ENCODE data around the gene MAST2.
"Not testable (repeated sequence)": the region's sequence is repeated elsewhere in the genome, so short reads cannot be mapped to it uniquely, and the experiment has no call there.

The MAST2 gene

DNA sequence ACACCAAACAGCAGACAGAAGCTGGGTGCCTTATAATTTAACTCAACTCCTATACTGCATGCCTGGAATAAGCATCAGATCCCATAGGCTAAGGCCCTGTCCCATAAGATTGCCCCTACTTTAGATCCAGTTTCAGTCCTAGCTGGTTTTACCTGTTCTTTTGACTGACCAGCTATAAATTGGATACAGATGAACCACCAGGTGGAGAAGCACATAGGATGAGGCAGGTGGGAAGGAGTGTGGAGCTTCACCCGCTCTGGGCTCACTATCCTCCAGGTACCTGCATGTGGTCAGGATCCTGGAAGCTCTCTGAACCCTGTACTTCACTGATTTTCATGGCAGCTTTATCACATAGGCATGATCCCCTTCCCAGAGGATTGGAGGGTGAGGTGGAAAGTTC, 51.3 kb downstream of the MAST2 start (continued):
- TF ChIP-seq RARB (CRISPR knock-in tag; IDR thresholded peaks at IDR 0.05): no peak
- TF ChIP-seq, protein P1, sequence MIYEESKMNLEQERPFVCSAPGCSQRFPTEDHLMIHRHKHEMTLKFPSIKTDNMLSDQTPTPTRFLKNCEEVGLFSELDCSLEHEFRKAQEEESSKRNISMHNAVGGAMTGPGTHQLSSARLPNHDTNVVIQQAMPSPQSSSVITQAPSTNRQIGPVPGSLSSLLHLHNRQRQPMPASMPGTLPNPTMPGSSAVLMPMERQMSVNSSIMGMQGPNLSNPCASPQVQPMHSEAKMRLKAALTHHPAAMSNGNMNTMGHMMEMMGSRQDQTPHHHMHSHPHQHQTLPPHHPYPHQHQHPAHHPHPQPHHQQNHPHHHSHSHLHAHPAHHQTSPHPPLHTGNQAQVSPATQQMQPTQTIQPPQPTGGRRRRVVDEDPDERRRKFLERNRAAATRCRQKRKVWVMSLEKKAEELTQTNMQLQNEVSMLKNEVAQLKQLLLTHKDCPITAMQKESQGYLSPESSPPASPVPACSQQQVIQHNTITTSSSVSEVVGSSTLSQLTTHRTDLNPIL (CRISPR knock-in tag; IDR thresholded peaks at IDR 0.05; ENCODE audit: low read depth): no peak
- TF ChIP-seq BACH2 (CRISPR knock-in tag; IDR thresholded peaks at IDR 0.05; ENCODE audit: borderline replicate concordance): no peak
- no peak for TF ChIP-seq TCF4 (CRISPR knock-in tag; IDR thresholded peaks at IDR 0.05; ENCODE audit: borderline replicate concordance)

DNA sequence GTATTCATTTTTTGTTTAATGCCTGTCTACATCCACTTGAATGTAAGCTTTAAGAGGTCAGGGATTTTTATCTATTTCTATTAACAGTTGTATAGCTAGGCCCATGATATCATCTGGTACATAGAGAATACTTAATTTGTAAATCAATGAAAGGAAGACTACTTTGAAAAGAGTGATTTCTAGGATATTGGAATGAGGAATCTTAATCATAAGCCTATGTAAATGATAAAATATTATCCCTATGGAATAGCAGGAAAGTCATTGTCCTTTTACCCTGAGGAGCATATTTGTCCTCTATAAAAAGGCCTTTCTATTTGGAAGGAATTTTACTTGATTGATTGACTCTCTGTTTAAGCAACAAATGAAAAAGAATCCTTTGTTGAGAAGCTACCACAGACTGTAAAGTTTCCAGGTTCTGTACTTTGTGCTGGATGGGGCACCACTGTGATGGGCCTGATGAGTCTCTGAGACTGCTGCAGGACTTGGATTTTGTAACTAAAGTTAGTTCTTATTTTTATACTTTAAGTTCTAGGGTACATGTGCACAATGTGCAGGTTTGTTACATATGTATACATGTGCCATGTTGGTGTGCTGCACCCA, 53.8 kb downstream of the MAST2 start:
- TF ChIP-seq, protein P2, sequence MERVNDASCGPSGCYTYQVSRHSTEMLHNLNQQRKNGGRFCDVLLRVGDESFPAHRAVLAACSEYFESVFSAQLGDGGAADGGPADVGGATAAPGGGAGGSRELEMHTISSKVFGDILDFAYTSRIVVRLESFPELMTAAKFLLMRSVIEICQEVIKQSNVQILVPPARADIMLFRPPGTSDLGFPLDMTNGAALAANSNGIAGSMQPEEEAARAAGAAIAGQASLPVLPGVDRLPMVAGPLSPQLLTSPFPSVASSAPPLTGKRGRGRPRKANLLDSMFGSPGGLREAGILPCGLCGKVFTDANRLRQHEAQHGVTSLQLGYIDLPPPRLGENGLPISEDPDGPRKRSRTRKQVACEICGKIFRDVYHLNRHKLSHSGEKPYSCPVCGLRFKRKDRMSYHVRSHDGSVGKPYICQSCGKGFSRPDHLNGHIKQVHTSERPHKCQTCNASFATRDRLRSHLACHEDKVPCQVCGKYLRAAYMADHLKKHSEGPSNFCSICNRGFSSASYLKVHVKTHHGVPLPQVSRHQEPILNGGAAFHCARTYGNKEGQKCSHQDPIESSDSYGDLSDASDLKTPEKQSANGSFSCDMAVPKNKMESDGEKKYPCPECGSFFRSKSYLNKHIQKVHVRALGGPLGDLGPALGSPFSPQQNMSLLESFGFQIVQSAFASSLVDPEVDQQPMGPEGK (CRISPR knock-in tag; IDR thresholded peaks at IDR 0.05; ENCODE audit: borderline replicate concordance): no peak
- TF ChIP-seq GLIS3 (CRISPR knock-in tag; IDR thresholded peaks at IDR 0.05): no peak
- TF ChIP-seq ZNF8 (CRISPR knock-in tag; IDR thresholded peaks at IDR 0.05): no peak
- no peak for TF ChIP-seq TCF4 (CRISPR knock-in tag; IDR thresholded peaks at IDR 0.05; ENCODE audit: borderline replicate concordance)
- TF ChIP-seq CSDC2 (CRISPR knock-in tag; IDR thresholded peaks at IDR 0.05): no peak
- TF ChIP-seq ZC3H10 (CRISPR knock-in tag; IDR thresholded peaks at IDR 0.05): no peak
- no peak for TF ChIP-seq ZFP3 (CRISPR knock-in tag; IDR thresholded peaks at IDR 0.05)
- TF ChIP-seq, protein P3, sequence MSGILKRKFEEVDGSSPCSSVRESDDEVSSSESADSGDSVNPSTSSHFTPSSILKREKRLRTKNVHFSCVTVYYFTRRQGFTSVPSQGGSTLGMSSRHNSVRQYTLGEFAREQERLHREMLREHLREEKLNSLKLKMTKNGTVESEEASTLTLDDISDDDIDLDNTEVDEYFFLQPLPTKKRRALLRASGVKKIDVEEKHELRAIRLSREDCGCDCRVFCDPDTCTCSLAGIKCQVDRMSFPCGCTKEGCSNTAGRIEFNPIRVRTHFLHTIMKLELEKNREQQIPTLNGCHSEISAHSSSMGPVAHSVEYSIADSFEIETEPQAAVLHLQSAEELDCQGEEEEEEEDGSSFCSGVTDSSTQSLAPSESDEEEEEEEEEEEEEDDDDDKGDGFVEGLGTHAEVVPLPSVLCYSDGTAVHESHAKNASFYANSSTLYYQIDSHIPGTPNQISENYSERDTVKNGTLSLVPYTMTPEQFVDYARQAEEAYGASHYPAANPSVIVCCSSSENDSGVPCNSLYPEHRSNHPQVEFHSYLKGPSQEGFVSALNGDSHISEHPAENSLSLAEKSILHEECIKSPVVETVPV (CRISPR knock-in tag; IDR thresholded peaks at IDR 0.05): no peak
- TF ChIP-seq ISL1 (CRISPR knock-in tag; IDR thresholded peaks at IDR 0.05): no peak
- no peak for TF ChIP-seq ZNF70 (CRISPR knock-in tag; IDR thresholded peaks at IDR 0.05)
- no peak for TF ChIP-seq ZNF565 (CRISPR knock-in tag; conservative IDR thresholded peaks at IDR 0.05; ENCODE audit: low read depth)
- TF ChIP-seq SNAI2 (CRISPR knock-in tag; IDR thresholded peaks at IDR 0.05): no peak
- TF ChIP-seq, protein P1 (CRISPR knock-in tag; IDR thresholded peaks at IDR 0.05; ENCODE audit: low read depth): no peak
- no peak for TF ChIP-seq ARNTL (CRISPR knock-in tag; IDR thresholded peaks at IDR 0.05; ENCODE audit: borderline replicate concordance, low read depth)
- TF ChIP-seq, protein P4, sequence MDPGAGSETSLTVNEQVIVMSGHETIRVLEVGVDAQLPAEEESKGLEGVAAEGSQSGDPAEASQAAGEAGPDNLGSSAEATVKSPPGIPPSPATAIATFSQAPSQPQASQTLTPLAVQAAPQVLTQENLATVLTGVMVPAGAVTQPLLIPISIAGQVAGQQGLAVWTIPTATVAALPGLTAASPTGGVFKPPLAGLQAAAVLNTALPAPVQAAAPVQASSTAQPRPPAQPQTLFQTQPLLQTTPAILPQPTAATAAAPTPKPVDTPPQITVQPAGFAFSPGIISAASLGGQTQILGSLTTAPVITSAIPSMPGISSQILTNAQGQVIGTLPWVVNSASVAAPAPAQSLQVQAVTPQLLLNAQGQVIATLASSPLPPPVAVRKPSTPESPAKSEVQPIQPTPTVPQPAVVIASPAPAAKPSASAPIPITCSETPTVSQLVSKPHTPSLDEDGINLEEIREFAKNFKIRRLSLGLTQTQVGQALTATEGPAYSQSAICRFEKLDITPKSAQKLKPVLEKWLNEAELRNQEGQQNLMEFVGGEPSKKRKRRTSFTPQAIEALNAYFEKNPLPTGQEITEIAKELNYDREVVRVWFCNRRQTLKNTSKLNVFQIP (CRISPR knock-in tag; IDR thresholded peaks at IDR 0.05; ENCODE audit: borderline replicate concordance, low read depth): no peak
- TF ChIP-seq, protein P5, sequence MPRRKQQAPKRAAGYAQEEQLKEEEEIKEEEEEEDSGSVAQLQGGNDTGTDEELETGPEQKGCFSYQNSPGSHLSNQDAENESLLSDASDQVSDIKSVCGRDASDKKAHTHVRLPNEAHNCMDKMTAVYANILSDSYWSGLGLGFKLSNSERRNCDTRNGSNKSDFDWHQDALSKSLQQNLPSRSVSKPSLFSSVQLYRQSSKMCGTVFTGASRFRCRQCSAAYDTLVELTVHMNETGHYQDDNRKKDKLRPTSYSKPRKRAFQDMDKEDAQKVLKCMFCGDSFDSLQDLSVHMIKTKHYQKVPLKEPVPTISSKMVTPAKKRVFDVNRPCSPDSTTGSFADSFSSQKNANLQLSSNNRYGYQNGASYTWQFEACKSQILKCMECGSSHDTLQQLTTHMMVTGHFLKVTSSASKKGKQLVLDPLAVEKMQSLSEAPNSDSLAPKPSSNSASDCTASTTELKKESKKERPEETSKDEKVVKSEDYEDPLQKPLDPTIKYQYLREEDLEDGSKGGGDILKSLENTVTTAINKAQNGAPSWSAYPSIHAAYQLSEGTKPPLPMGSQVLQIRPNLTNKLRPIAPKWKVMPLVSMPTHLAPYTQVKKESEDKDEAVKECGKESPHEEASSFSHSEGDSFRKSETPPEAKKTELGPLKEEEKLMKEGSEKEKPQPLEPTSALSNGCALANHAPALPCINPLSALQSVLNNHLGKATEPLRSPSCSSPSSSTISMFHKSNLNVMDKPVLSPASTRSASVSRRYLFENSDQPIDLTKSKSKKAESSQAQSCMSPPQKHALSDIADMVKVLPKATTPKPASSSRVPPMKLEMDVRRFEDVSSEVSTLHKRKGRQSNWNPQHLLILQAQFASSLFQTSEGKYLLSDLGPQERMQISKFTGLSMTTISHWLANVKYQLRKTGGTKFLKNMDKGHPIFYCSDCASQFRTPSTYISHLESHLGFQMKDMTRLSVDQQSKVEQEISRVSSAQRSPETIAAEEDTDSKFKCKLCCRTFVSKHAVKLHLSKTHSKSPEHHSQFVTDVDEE (CRISPR knock-in tag; IDR thresholded peaks at IDR 0.05): no peak
- TF ChIP-seq ZFP30 (CRISPR knock-in tag; IDR thresholded peaks at IDR 0.05): no peak
- no peak for TF ChIP-seq OSR1 (CRISPR knock-in tag; IDR thresholded peaks at IDR 0.05)
- no peak for TF ChIP-seq PPARA (CRISPR knock-in tag; IDR thresholded peaks at IDR 0.05; ENCODE audit: borderline replicate concordance)
- no peak for TF ChIP-seq RARB (CRISPR knock-in tag; IDR thresholded peaks at IDR 0.05)
- ATAC-seq: no peak

DNA sequence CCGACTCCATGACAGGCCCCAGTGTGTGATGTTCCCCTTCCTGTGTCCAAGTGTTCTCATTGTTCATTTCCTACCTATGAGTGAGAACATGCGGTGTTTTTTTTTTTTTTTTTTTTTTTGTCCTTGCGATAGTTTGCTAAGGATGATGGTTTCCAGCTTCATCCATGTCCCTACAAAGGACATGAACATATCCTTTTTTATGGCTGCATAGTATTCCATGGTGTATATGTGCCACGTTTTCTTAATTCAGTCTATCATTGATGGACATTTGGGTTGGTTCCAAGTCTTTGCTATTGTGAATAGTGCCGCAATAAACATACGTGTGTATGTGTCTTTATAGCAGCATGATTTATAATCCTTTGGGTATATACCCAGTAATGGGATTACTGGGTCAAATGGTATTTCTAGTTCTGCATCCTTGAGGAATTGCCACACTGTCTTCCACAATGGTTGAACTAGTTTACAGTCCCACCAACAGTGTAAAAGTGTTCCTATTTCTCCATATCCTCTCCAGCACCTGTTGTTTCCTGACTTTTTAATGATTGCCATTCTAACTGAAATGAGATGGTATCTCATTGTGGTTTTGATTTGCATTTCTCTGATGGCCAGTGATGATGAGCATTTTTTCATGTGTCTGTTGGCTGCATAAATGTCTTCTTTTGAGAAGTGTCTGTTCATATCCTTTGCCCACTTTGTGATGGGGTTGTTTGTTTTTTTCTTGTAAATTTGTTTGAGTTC, 54.5 kb downstream of the MAST2 start:
- ATAC-seq: not testable (repeated sequence)

Data from SK-N-SH treated with all-trans-retinoic acid at 6 μM for 48 hours (cell line).